Measurements from ENCODE around the gene HOXB5.

HOXB5 gene

GRCh38 chr17:48601539-48602425, 8.2 kb upstream of the HOXB5 start:
- no peak for DNase-seq (ENCODE audit: low read depth)

GRCh38 chr17:48601207-48601538, 7.6 kb upstream of the HOXB5 start:
- DNase-seq (ENCODE audit: low read depth), result no peak

- no peak for DNase-seq (ENCODE audit: low read depth)
These were observed 6.9 kb upstream of the HOXB5 start for GRCh38 chr17:48600244-48601098.

- no peak for DNase-seq (ENCODE audit: low read depth)
These were observed 5.8 kb upstream of the HOXB5 start for GRCh38 chr17:48599354-48599753.

GRCh38 chr17:48598736-48599135, 5.2 kb upstream of the HOXB5 start:
- no peak for DNase-seq (ENCODE audit: low read depth)

GRCh38 chr17:48597778-48598631, 4.4 kb upstream of the HOXB5 start:
- DNase-seq (ENCODE audit: low read depth), result no peak

GRCh38 chr17:48597528-48597777, 3.9 kb upstream of the HOXB5 start:
- DNase-seq (ENCODE audit: low read depth), result no peak

GRCh38 chr17:48596735-48597527, 3.4 kb upstream of the HOXB5 start:
- DNase-seq (ENCODE audit: low read depth), result no peak

GRCh38 chr17:48596000-48596734, 2.6 kb upstream of the HOXB5 start:
- DNase-seq (ENCODE audit: low read depth), result no peak

GRCh38 chr17:48595278-48595999, 1.9 kb upstream of the HOXB5 start:
- DNase-seq (ENCODE audit: low read depth), result no peak

GRCh38 chr17:48594538-48595277, 1.1 kb upstream of the HOXB5 start:
- DNase-seq (ENCODE audit: low read depth), result no peak

- DNase-seq (ENCODE audit: low read depth), result peak; percentile 73
These were observed 410 bp upstream of the HOXB5 start for GRCh38 chr17:48593840-48594537.

- DNase-seq (ENCODE audit: low read depth), result no peak
These were observed 1.0 kb downstream of the HOXB5 start for GRCh38 chr17:48592577-48592976.

- DNase-seq (ENCODE audit: low read depth), result no peak
These were observed 1.5 kb downstream of the HOXB5 start for GRCh38 chr17:48592057-48592514.

GRCh38 chr17:48591255-48592056, 2.1 kb downstream of the HOXB5 start:
- DNase-seq (ENCODE audit: low read depth), result no peak

- no peak for DNase-seq (ENCODE audit: low read depth)
These were observed 2.9 kb downstream of the HOXB5 start for GRCh38 chr17:48590607-48591161.

- no peak for DNase-seq (ENCODE audit: low read depth)
These were observed 3.6 kb downstream of the HOXB5 start, which contains the start of gene HOXB3 for GRCh38 chr17:48589831-48590606. Gene HOXB3, minus strand, starts transcription at chr17:48590241. Its CDS starts 37,767 bp downstream, at chr17:48552474.

Measured in stimulated activated CD8-positive, alpha-beta memory T cell treated with anti-CD3 and anti-CD28 coated beads, Interleukin-4, amount 100 ng/mL, for 24 hours (primary cell).